22Rv1 (cell line): ENCODE results near the gene MND1.
A peak's percentile ranks its signal among the peaks of the same experiment; 100 is the strongest.

Experiments used
- H3K27ac ChIP-seq: fragments of 450-650 bp; 2 replicates; pipeline ENCODE4 v1.5.1; 2017
- CTCF ChIP-seq: fragments of 450-650 bp; IDR thresholded peaks from 2 replicates; pipeline ENCODE4 v1.5.1; 2017; ENCODE audit warnings: mild to moderate bottlenecking
- ZFX ChIP-seq: fragments of 450-650 bp; IDR thresholded peaks from 2 replicates; pipeline ENCODE4 v1.6.1; 2017; ENCODE audit warnings: antibody characterized with exemption, borderline replicate concordance

MND1 gene, protein sequence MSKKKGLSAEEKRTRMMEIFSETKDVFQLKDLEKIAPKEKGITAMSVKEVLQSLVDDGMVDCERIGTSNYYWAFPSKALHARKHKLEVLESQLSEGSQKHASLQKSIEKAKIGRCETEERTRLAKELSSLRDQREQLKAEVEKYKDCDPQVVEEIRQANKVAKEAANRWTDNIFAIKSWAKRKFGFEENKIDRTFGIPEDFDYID

DNA sequence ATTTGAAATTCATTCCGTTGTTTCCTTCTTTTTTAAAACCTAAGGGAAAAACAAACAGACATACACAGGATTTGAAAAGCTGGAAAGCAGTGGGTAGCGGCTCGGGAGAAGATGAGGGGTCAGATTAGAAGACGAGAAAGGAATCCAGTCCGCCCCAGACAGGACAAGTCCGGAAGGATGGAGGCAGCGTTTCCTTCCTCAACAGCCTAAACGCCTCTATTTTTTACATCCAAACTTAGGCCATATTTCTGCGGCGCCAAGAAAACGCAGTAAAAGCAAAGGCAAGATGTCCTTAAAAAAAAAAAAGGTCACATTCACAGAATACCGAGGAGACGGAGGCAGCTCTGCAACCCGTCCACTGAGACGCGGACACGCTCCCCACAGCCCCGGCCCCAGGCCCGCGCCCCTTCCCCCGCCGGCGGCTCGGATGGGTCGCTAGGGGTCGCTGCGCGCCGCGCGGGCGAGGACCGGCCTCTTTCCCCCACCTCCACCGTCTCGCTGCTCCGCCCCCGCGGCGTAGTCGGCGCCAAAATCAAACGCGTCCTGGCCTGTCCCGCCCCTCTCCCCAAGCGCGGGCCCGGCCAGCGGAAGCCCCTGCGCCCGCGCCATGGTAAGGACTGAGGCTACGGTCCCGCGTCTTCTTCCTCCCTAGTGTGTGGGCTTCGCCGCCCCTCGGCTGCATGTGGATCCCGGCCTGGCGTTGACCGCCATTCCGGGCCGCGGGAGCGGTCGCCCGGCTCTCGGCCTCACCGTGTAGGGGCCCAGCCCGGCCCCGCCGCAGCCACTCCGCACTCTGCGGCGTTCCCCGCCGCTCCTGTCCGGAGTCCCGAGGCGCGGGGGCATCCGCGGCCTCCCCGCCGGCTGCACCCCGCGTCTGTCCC lies at the start of gene MND1:
TSS of gene MND1 (plus strand) at position 558 of the 881 bp plus-strand sequence. CDS start at position 608, 50 bp downstream.
- TF ChIP-seq CTCF, result peak; percentile 98
- TF ChIP-seq ZFX, result no peak
- peak within 1 kb of the TSS; percentile 62 for H3K27ac ChIP-seq

DNA sequence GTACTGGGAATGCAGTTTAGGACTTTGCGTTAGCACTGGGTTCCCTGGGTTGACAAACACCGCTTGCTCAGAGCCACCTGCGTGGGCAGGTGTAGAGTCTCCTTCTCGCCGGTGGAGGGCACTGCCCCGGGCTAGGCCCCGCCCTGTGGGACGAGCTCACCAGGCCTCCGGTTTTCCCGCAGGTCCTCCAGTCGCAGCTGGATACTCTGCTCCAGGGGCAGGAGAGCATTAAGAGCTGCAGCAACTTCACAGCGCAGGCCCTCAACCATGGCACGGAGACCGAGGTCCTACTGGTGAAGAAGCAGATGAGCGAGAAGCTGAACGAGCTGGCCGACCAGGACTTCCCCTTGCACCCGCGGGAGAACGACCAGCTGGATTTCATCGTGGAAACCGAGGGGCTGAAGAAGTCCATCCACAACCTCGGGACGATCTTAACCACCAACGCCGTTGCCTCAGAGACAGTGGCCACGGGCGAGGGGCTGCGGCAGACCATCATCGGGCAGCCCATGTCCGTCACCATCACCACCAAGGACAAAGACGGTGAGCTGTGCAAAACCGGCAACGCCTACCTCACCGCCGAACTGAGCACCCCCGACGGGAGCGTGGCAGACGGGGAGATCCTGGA lies 49.2 kb upstream of the MND1 start:
- no peak for TF ChIP-seq ZFX
- peak; percentile 58 for TF ChIP-seq CTCF
- H3K27ac ChIP-seq, result no peak overlapping the region

DNA sequence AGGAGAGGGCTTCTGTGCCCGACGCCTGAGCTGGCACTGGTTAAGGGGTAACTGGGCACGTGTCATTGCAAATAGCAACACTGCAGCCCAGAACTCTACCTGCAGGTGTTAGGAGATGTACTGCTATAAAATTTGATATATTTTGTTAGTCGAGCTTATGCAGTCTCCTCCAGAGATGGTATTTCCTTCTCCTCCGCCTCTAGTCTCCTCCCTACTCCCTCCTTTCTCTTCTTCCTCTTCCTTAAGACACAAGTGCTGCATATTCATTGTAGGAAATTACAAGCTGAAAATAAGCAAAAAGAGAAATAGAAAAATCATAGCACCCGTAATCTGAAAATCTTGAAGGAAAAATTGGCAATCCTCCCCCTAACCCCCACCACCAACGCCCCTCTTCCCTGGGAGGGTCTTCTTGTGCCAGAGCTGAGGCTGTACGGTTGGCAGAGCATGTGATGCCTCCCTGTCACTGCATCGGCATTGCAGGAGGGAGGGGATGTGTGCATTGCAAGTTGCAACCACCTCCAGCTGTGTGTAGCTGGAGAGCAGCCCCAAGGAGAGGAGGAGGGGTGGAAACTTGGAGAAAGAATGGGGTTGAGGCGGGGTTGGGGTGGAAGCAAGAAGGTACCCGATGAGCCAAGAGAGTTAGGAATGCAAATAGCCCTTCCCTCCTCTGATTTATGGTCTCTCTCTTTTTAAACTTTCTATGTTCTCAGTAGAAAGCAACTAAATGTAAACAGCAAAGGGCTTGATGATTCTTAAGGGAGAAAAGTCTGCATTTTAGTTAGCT lies 48.3 kb upstream of the MND1 start:
- H3K27ac ChIP-seq, result no peak overlapping the region
- TF ChIP-seq CTCF (no peak), ZFX (no peak)

DNA sequence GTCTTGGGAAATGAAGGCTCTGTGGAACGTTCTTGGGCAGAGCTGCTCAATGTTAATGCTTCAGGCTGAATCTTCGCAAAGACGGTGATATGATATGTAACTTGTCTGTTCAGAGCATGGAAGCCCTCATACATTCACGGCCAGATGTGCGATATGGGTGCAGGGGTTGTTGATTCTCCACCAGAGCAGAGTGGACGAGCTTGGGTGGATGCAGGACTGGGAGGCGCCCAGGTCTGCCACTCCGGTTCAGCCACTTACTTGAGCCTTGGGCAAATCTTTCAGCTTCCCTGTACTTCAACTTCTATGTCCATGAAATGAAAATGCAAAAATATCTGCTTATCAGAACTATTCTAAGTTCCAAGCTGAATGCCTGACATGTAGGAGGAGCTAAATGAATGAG lies 47.4 kb upstream of the MND1 start:
- no peak overlapping the region for H3K27ac ChIP-seq
- TF ChIP-seq ZFX, result no peak

DNA sequence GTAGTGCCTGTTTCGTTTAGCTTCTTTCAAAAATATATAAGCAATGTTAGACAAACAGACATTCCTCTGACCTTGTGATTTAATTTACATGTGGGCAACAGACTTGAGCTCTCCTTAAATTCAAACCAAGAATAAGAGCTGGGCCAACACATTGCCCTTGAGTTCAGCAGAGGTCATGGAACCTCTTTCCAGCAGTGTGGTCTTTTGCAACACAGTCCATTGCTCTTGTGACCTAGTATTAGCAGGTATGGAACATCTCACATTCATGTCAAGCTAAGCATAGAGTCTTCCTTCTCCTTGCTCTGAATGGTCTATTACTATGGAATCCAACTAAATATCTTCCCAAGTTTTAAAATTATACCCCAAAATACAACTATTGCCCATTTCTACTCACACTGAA lies 33.7 kb upstream of the MND1 start:
- TF ChIP-seq CTCF (no peak), ZFX (no peak)
- H3K27ac ChIP-seq, result no peak overlapping the region

DNA sequence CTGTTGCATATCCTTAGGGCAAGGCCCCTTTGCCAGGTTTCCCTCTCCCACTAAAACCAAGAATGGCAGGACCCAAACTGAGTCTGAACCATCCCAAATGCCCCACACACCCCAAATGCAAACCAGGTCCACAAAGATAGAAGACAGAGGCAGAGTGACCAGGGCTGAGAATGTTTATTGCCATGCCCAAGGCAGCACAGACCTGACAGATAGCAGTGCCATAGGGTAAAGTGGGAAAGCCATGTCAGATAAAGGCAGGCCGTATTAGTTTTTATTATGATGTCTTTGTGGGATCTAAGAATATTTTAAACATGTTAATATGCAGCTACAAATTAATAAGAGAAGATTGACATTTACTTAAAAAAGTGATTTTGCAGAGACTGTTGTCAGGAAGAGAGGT lies 29.6 kb upstream of the MND1 start:
- TF ChIP-seq ZFX (no peak), CTCF (no peak)
- H3K27ac ChIP-seq, result no peak overlapping the region

GRCh38 chr4:153318696-153319320 lies 25.7 kb upstream of the MND1 start:
- TF ChIP-seq CTCF (peak; percentile 79), ZFX (no peak)

More at GRCh38 chr4:153318696-153319320, 25.7 kb upstream of the MND1 start:
- H3K27ac ChIP-seq, result no peak overlapping the region
